Measurements from ENCODE around the gene KIF16B.

KIF16B gene

DNA sequence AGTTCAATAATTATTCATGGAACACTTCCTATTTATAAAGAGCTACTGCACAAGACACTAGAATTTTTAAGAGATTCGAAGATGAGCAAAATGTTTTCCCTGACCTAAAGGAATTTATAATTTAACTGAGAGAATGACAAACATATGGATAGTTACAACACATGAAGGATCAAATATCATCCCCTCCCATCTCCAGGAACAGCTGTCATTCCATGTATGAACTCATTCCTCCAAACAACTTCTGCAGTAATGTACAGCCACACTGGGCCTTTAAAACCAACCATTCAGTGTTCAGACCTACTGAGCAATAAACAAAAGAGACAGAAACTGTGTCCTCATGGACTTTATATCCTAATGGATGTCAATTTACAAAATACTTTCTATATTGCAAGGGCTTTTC is 87.8 kb downstream of the KIF16B start:
- FAIRE-seq (no peak), DNase-seq (ENCODE audit: extremely low spot score, insufficient read length, low read depth) (no peak)

- no peak for DNase-seq (ENCODE audit: extremely low spot score, insufficient read length, low read depth)
These were observed 90.2 kb downstream of the KIF16B start for GRCh38 chr20:16483024-16483423.

GRCh38 chr20:16481977-16482376 is 91.3 kb downstream of the KIF16B start:
- DNase-seq (ENCODE audit: extremely low spot score, insufficient read length, low read depth) (no peak), FAIRE-seq (no peak)

More at GRCh38 chr20:16483024-16483423, 90.2 kb downstream of the KIF16B start:
- no peak for FAIRE-seq

- no peak for FAIRE-seq
- no peak for DNase-seq (ENCODE audit: extremely low spot score, insufficient read length, low read depth)
These were observed 93.6 kb downstream of the KIF16B start for GRCh38 chr20:16479666-16480065.

- DNase-seq (ENCODE audit: extremely low spot score, insufficient read length, low read depth) = no peak
- FAIRE-seq = no peak
These were observed 95.6 kb downstream of the KIF16B start for GRCh38 chr20:16477632-16478031.

DNA sequence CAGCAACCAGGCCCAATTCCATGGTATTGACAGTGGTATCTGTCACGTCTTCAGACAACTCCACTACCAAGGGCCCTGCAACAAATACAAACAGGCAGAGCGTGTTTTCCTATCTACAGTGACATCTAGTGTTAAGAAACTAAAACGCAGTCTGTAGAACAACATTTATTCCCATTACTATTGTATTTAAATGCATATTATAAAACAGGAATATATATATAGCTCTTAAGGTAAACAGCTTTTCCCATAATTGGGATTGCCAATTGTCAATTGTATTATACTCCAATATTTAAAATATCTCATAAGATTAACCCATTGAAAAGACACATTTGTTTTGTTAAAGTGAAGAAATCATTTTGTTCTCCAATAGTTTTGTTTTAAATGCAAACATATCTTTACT is 97.2 kb downstream of the KIF16B start:
- DNase-seq (ENCODE audit: extremely low spot score, insufficient read length, low read depth) (peak; percentile 5), FAIRE-seq (peak; percentile 77)

- DNase-seq (ENCODE audit: extremely low spot score, insufficient read length, low read depth) = no peak
- FAIRE-seq = no peak
These were observed 98.0 kb downstream of the KIF16B start for GRCh38 chr20:16475225-16475624.

DNA sequence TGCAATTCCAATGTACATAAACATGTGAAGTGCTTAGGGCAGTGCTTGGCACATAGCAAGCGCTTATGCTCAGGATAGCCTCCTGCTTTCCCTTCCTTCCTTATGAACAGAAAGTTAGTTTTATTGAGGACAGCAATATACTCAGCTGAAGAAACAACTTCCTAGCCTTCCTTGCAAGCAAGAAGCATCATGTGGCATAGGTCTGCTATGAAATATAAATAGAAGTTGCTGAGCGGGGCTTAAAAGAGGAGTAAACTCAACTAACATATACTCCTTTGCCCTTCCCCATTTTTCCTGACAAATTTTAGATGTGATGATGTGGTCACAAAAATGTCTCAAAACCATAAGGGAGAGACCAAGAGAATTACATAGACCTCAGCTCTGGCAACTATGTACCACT is 98.9 kb downstream of the KIF16B start:
- no peak for FAIRE-seq
- no peak for DNase-seq (ENCODE audit: extremely low spot score, insufficient read length, low read depth)

- DNase-seq (ENCODE audit: extremely low spot score, insufficient read length, low read depth) = no peak
- FAIRE-seq = no peak
These were observed 101.0 kb downstream of the KIF16B start for GRCh38 chr20:16472045-16472872.

DNA sequence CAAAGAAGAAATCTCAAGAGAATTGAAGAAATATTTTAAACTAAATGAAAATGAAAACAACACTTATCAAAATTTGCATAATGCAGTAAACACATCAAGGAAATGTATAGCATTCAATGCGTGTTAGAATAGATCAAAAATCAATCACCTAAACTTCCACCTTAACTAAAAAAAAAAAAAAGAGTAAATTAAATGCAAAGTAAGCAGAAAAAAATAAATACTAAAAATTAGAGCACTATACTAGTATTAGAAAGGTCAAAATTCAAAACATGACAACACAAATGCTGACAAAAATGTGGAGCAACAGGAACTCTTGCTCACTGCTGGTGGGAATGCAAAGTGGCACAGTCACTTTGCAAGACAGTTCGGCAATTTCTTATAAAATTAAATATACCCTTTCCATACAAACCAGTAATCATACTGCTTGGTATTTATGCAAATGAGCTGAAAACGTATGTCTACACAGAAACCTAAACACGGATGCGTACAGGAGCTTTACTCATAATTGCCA is 103.8 kb downstream of the KIF16B start:
- DNase-seq (ENCODE audit: extremely low spot score, insufficient read length, low read depth) (no peak), FAIRE-seq (no peak)

DNA sequence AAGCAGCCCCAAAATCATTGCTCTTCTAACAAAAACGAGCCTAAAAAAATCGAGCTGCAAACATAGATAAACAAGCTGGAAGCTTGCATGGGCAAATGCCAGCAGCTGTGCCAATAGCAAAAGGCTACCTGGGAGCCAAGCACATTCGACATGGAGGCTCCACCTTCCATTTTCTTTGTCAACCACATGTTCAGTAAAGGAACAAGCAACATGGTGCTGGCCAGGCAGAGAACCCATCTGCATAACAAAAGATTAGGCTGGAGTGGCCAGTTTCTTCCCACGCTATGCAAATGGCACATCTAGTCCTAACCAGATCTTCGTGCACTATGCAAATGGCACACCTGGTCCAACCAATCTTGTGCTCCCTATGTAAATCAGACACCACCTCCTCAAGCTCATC is 110.5 kb downstream of the KIF16B start:
- no peak for FAIRE-seq
- no peak for DNase-seq (ENCODE audit: extremely low spot score, insufficient read length, low read depth)

DNA sequence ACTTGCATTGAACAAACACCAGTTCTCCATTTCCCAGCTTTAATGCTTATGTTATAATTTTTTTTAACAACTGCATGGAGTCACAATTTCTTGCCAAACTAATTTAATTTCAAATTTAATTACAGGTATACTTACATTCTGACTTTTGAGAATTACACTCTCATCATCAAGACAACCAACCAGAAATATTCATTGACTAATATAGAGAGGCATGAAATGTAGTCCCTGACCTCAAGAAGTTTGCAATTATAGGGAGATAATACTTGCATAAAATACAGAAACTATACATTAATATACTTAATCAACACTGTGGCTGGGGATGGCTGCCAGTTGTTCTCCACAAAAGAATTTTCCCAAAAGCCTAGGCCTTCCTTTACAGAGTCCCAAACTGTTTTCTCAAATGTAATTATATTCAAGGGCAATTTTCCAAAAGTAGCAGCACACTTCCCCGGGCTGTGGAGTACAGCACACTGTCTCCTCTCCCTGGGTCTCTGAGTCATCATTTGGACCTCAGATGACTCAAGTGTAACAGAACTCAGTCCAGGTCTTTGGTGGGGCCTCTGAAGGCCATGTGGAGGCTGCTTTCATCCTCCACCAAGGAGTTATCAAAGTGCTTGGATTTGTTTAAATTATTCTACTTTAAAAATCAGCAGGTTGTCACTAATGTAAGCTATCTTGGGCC is 114.1 kb downstream of the KIF16B start:
- no peak for FAIRE-seq
- DNase-seq (ENCODE audit: extremely low spot score, insufficient read length, low read depth) = no peak

DNA sequence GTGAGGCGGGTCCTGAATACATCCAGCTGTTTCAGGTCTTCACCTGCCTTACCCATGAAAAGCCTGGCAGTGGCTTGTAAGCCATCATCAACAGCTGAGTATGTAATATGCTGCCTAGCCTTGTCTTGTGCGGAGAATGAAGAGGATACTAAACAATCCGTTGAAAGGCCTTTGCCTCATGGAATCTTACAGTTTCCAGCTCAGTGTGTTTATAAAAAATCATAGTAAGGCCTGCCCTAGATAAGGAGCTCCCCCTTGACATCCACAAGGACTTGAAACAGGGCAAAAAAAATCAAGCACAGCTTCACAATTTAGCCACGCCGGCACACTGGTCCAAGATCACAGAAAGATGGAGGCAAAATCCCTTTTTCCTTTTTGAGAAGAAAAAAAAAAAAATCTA is 115.7 kb downstream of the KIF16B start:
- DNase-seq (ENCODE audit: extremely low spot score, insufficient read length, low read depth) (no peak), FAIRE-seq (no peak)

DNA sequence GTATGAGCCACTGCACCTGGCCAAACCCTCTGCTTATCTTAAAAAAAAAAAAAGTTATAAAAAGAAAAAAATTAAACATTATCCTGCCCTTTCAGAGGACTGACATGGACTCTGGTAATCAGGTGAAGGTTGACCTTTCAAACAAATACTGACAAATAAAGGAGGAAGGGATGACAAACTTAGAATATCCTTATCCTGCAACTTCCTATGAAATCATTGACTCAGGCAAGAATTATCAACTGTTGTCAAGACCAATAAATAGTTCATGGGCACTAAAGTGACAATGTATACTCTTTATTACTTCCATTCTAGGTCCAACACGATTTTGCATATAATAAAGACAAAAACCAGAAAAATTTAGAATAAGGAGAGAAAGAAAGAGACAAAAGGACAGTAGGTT is 117.9 kb downstream of the KIF16B start:
- FAIRE-seq = no peak
- no peak for DNase-seq (ENCODE audit: extremely low spot score, insufficient read length, low read depth)

DNA sequence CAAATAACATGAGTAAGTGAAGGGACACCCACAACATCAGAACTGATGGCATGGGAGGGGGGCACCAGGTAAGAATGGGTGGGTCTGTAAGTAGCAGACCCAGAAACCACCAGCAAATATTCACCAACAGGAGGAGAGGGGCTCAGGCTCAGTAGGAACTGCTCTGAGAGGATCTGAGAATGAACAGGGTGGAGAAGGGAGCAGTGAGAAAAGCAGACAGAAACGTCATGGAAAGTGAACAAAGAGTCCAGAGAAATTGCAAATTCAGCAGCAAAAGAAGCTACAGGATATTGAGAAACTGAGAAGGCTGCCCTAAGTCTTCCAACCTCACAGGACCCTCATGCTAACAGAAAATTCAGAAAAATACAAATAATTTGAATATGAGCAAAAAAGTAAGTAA is 121.3 kb downstream of the KIF16B start:
- DNase-seq (ENCODE audit: extremely low spot score, insufficient read length, low read depth) = no peak
- no peak for FAIRE-seq

DNA sequence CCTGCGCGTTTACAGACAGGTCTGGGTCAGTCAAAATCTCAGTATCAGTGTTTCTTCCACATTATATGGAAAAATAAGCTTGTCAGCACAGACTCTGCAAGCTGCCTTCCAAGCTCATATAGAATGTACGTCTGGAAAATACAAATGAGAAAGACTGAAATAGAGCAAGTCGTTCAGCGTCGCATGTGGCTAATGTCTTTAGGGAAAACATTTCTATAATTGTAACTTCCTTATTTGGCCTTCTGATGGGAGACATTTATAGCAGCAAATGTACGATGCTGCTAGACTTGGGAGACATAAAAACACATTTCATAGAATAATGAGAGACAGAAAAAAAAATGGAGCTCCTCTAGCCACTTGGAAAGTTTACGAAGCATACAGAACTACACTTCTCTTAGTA is 122.2 kb downstream of the KIF16B start:
- DNase-seq (ENCODE audit: extremely low spot score, insufficient read length, low read depth) (no peak), FAIRE-seq (no peak)

- FAIRE-seq (no peak), DNase-seq (ENCODE audit: extremely low spot score, insufficient read length, low read depth) (no peak)
These were observed 126.3 kb downstream of the KIF16B start for GRCh38 chr20:16446991-16447390.

DNA sequence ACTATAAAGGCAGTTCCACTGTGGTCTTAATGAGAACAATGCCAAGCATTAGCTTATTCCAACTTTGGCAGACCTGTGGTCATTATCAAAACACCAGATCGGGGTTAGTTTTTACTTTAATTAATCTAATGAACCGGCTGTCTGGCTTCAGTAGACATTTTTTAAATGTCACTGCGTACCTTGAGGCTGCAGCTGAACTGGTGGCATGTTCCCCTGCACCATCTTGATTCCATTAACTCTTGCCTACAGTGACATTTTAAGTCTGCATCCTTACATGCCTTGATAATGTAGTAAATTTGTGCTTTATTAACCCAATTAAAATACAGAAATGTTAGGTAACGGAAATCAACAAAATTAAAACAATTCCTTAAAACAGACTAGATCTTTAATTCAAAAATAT is 127.0 kb downstream of the KIF16B start:
- no peak for DNase-seq (ENCODE audit: extremely low spot score, insufficient read length, low read depth)

GRCh38 chr20:16445482-16445881 is 127.8 kb downstream of the KIF16B start:
- no peak for FAIRE-seq
- no peak for DNase-seq (ENCODE audit: extremely low spot score, insufficient read length, low read depth)

More for the DNA sequence above, 127.0 kb downstream of the KIF16B start:
- no peak for FAIRE-seq

- no peak for FAIRE-seq
These were observed 129.0 kb downstream of the KIF16B start for GRCh38 chr20:16444057-16444777.

More at GRCh38 chr20:16444057-16444777, 129.0 kb downstream of the KIF16B start:
- no peak for DNase-seq (ENCODE audit: extremely low spot score, insufficient read length, low read depth)
